Peyer's patch (tissue), 4 donors: Measurements from ENCODE around the gene CBS. TPM values are rescaled to one million over a fixed set of nuclear protein-coding genes. Genes with fewer than 3 reads are reported as not detected.

Experiments used
- DNase-seq, 3 donors: peaks; one replicate each; pipeline ENCODE4 v3.0.0-alpha.2; 2017 to 2019
- H3K27ac ChIP-seq, 4 donors: fragments of 200-600 bp; sonication (generic); one replicate each; pipeline ENCODE4 v1.5.1; 2016 to 2019
- H3K27me3 ChIP-seq, 2 donors: fragments of 200-600 bp; sonication (generic); one replicate each; pipeline ENCODE4 v1.5.1; 2019
- H3K36me3 ChIP-seq, 3 donors: fragments of 200-600 bp; sonication (generic); one replicate each; pipeline ENCODE4 v1.5.1; 2016 to 2019
- H3K4me1 ChIP-seq, 4 donors: fragments of 200-600 bp; sonication (generic); one replicate each; pipeline ENCODE4 v1.5.1; 2016 to 2019
- H3K4me3 ChIP-seq, 4 donors: fragments of 200-600 bp; sonication (generic); 1 replicate in 3 of 4; 2 replicates in 1 of 4; pipeline ENCODE4 v1.5.1; 2016 to 2019; ENCODE audit warnings: mild to moderate bottlenecking in 1 of 4
- H3K9me3 ChIP-seq, 4 donors: fragments of 200-600 bp; sonication (generic); one replicate each; pipeline ENCODE4 v1.5.1; 2016 to 2019; ENCODE audit warnings: mild to moderate bottlenecking in 1 of 4
- POLR2A ChIP-seq, 2 donors: fragments of 450-650 bp; IDR thresholded peaks; one replicate each; pipeline ENCODE4 v1.5.1; 2017; ENCODE audit warnings: antibody characterized with exemption in 2 of 2, mild to moderate bottlenecking in 2 of 2, moderate library complexity in 2 of 2
- total RNA-seq, 4 donors: library from RNA; depleted of rRNA; stranded (reverse); fragments of >200 nt; gene quantifications; one replicate each; pipeline ENCODE4 v1.1.0, GENCODE V29; 2016
- TF ChIP-seq, protein P1 (sequence below), 6 experiments: fragments of 450-650 bp in 4 of 6; fragments of 200-600 bp in 2 of 6; sonication (generic) in 1 of 6; IDR thresholded peaks; one replicate each; pipeline ENCODE4 v1.5.1; 2017 to 2019; ENCODE audit warnings: antibody characterized with exemption in 6 of 6, mild to moderate bottlenecking in 3 of 6, moderate library complexity in 1 of 6

CBS gene
- total RNA-seq, 4 donors from 2014 or later = 24.8 to 59.4 (median 27.1) TPM

- no peak for DNase-seq
- Histone ChIP-seq H3K27me3 (no peaks in the 10 kb centered on the region), H3K9me3 (no peaks in the 10 kb centered on the region), H3K36me3 (peaks cover 0 to 33% (median 0%) of the 10 kb centered on the region in 3 donors), H3K4me1 (no peaks in the 10 kb centered on the region), H3K27ac (no peak overlapping the region), H3K4me3 (no peak overlapping the region)
- no peak for TF ChIP-seq POLR2A (IDR thresholded peaks at IDR 0.05)
- TF ChIP-seq, protein P1, sequence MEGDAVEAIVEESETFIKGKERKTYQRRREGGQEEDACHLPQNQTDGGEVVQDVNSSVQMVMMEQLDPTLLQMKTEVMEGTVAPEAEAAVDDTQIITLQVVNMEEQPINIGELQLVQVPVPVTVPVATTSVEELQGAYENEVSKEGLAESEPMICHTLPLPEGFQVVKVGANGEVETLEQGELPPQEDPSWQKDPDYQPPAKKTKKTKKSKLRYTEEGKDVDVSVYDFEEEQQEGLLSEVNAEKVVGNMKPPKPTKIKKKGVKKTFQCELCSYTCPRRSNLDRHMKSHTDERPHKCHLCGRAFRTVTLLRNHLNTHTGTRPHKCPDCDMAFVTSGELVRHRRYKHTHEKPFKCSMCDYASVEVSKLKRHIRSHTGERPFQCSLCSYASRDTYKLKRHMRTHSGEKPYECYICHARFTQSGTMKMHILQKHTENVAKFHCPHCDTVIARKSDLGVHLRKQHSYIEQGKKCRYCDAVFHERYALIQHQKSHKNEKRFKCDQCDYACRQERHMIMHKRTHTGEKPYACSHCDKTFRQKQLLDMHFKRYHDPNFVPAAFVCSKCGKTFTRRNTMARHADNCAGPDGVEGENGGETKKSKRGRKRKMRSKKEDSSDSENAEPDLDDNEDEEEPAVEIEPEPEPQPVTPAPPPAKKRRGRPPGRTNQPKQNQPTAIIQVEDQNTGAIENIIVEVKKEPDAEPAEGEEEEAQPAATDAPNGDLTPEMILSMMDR (IDR thresholded peaks at IDR 0.05) = no peak
Observed at GRCh38 chr21:43005635-43006034, 70.0 kb downstream of the CBS start.

DNA sequence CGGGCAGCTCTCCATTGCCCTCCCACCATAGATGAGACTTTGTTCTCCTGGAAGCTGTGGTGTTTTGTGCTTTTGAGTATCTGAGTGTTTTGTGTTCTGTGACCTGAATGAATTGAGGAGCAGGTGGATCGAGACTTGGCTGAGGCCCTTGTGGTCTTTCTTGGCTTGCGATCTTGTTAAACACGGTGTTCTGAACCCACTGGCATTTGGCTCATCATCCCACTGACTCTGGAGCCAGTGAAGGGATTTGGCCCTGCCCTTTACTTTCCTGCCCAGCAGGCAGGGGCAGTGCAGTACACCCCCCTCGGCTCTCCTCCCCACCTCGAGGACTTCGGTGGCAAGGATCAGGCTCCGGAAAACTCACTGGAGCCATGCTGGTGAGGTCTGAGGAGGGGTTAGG, 70.7 kb downstream of the CBS start:
- no peak overlapping the region for H3K27ac ChIP-seq
- H3K27me3 ChIP-seq = no peaks in the 10 kb centered on the region
- no peak for TF ChIP-seq POLR2A (IDR thresholded peaks at IDR 0.05)
- TF ChIP-seq, protein P1 (IDR thresholded peaks at IDR 0.05) = no peak
- no peaks in the 10 kb centered on the region for H3K4me1 ChIP-seq
- no peak overlapping the region for H3K4me3 ChIP-seq
- peaks cover 0 to 33% (median 0%) of the 10 kb centered on the region in 3 donors for H3K36me3 ChIP-seq
- no peak for DNase-seq
- peaks cover 0 to 3% (median 0%) of the 10 kb centered on the region in 4 donors for H3K9me3 ChIP-seq

Other genes starting within 250 kb of the CBS start
- 10 to 100 TPM; 12.8 to 51.2 (median 26.3) TPM for gene WDR4, start 196.3 kb downstream of the CBS start, total RNA-seq
- 10 to 100 TPM; 32.9 to 73.4 (median 54.9) TPM for gene NDUFV3, start 182.5 kb downstream of the CBS start, total RNA-seq
- not detected for gene ERVH48-1, start 150.2 kb downstream of the CBS start, total RNA-seq
- gene PKNOX1, start 101.3 kb downstream of the CBS start, total RNA-seq = 10 to 100 TPM in 3 of 4 donors, 1 to 10 TPM in 1; 7.4 to 28.1 (median 14.1) TPM
- 10 to 100 TPM; 28.1 to 53.6 (median 48.2) TPM for gene U2AF1, start 31.7 kb upstream of the CBS start, total RNA-seq
- not detected for gene CRYAA, start 93.2 kb upstream of the CBS start, total RNA-seq